ENCODE measurements around the gene MTFP1.

DNA sequence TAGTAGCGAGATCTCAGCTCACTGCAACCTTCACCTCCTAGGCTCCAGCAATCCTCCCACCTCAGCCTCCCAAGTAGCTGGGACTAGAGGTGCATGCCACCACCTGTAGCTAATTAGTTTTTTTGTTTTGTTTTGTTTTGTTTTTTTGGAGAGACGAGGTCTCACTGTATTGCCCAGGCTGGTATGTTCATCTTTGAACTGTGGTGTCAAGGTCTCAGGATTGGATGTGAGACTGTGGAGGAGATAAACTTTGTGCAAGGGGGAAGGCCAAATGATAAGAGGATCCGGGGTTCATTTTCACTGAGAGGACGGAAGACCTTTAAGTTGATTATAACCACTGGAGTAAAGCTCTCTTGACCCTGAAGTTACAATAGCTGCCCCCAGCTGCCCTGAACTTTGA lies 19.8 kb upstream of the MTFP1 start:
- TF ChIP-seq, protein P1, sequence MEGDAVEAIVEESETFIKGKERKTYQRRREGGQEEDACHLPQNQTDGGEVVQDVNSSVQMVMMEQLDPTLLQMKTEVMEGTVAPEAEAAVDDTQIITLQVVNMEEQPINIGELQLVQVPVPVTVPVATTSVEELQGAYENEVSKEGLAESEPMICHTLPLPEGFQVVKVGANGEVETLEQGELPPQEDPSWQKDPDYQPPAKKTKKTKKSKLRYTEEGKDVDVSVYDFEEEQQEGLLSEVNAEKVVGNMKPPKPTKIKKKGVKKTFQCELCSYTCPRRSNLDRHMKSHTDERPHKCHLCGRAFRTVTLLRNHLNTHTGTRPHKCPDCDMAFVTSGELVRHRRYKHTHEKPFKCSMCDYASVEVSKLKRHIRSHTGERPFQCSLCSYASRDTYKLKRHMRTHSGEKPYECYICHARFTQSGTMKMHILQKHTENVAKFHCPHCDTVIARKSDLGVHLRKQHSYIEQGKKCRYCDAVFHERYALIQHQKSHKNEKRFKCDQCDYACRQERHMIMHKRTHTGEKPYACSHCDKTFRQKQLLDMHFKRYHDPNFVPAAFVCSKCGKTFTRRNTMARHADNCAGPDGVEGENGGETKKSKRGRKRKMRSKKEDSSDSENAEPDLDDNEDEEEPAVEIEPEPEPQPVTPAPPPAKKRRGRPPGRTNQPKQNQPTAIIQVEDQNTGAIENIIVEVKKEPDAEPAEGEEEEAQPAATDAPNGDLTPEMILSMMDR (IDR thresholded peaks at IDR 0.05) = no peak
- TF ChIP-seq POLR2A (IDR thresholded peaks at IDR 0.05) = no peak

All from adrenal gland (tissue), 5 donors.